Measurements from ENCODE around the gene ARHGEF39.
"Not testable (repeated sequence)": the region's sequence is repeated elsewhere in the genome, so short reads cannot be mapped to it uniquely, and the experiment has no call there.

Gene ARHGEF39

GRCh38 chr9:35619800-35620158 is 45.2 kb downstream of the ARHGEF39 start:
- DNase-seq (ENCODE audit: low read depth in 2 of 2): peak in 1 of 2 donors; percentile 45

- DNase-seq (ENCODE audit: low read depth in 2 of 2): peak; percentile 38
Measured at GRCh38 chr9:35618854-35619799, 45.9 kb downstream of the ARHGEF39 start.

GRCh38 chr9:35618325-35618727 is 46.7 kb downstream of the ARHGEF39 start, which contains the start of gene CD72:
TSS of gene CD72 (minus strand) at chr9:35618413. CDS start at chr9:35618303, 110 bp downstream.
- DNase-seq (ENCODE audit: low read depth in 2 of 2): no peak

GRCh38 chr9:35617548-35617947 is 47.4 kb downstream of the ARHGEF39 start:
- no peak for DNase-seq (ENCODE audit: low read depth in 2 of 2)

GRCh38 chr9:35616681-35617459 is 48.1 kb downstream of the ARHGEF39 start:
- peak; percentile 44 to 68 for DNase-seq (ENCODE audit: low read depth in 2 of 2)

GRCh38 chr9:35615981-35616680 is 48.9 kb downstream of the ARHGEF39 start:
- no peak for DNase-seq (ENCODE audit: low read depth in 2 of 2)

- no peak for DNase-seq (ENCODE audit: low read depth in 2 of 2)
Measured at GRCh38 chr9:35612843-35613242, 52.2 kb downstream of the ARHGEF39 start.

- DNase-seq (ENCODE audit: low read depth in 2 of 2): not testable (repeated sequence)
Measured at GRCh38 chr9:35612066-35612465, 52.9 kb downstream of the ARHGEF39 start.

GRCh38 chr9:35611230-35611797 is 53.7 kb downstream of the ARHGEF39 start:
- DNase-seq (ENCODE audit: low read depth in 2 of 2): peak; percentile 26 to 49

- no peak for DNase-seq (ENCODE audit: low read depth in 2 of 2)
Measured at GRCh38 chr9:35609820-35610163, 55.2 kb downstream of the ARHGEF39 start.
